ENCODE data around the gene SMIM36. TPM values are rescaled to one million over a fixed set of nuclear protein-coding genes. Genes with fewer than 3 reads are reported as not detected.

Gene SMIM36
- total RNA-seq, 1 experiment from 2014 or later: not detected

DNA sequence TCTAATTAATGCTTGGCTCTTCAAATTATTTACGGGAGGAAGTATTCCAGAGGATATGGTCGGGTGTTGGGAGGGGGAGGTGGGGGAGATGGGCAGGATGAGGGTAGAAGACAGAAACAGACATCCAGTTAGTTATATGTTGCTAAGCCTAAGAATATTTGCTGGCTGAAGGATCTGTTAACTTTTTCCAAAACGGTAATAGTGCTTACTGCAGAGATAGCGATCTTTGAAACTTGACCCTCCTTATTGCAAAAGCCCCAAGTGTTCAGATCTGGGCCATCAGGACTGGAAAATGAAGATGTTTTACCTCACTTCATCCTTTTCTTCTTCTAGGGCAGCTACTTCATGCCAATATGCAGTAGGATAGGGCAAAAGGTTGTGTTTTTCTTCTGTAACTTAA is 62.6 kb downstream of the SMIM36 start:
- no peak overlapping the region for H3K27ac Mint-ChIP-seq
- no peak for TF ChIP-seq SMAD4 (CRISPR knock-in tag; IDR thresholded peaks at IDR 0.05)
- TF ChIP-seq ERG (CRISPR knock-in tag; IDR thresholded peaks at IDR 0.05): no peak
- no peak for TF ChIP-seq FOXK1 (CRISPR knock-in tag; IDR thresholded peaks at IDR 0.05)
- no peak for TF ChIP-seq USF2 (CRISPR knock-in tag; IDR thresholded peaks at IDR 0.05)
- no peak for TF ChIP-seq NR2C2 (CRISPR knock-in tag; IDR thresholded peaks at IDR 0.05)
- no peak for TF ChIP-seq TCF7 (CRISPR knock-in tag; IDR thresholded peaks at IDR 0.05; ENCODE audit: low read depth)
- TF ChIP-seq PREB (CRISPR knock-in tag; IDR thresholded peaks at IDR 0.05; ENCODE audit: borderline replicate concordance): no peak
- no peak for TF ChIP-seq ZNF232 (CRISPR knock-in tag; IDR thresholded peaks at IDR 0.05)
- TF ChIP-seq SP1 (CRISPR knock-in tag; conservative IDR thresholded peaks at IDR 0.05): no peak
- no peak for TF ChIP-seq TEAD1 (CRISPR knock-in tag; IDR thresholded peaks at IDR 0.05)
- TF ChIP-seq PRDM15 (CRISPR knock-in tag; IDR thresholded peaks at IDR 0.05): no peak
- TF ChIP-seq STAT6 (CRISPR knock-in tag; conservative IDR thresholded peaks at IDR 0.05; ENCODE audit: low read depth): no peak
- no peak for TF ChIP-seq ZNF281 (CRISPR knock-in tag; IDR thresholded peaks at IDR 0.05)
- no peak for TF ChIP-seq ZNF317 (CRISPR knock-in tag; IDR thresholded peaks at IDR 0.05; ENCODE audit: borderline replicate concordance, low read depth)
- no peak for TF ChIP-seq TEAD4 (CRISPR knock-in tag; IDR thresholded peaks at IDR 0.05)
- no peak for TF ChIP-seq TP53 (CRISPR knock-in tag; IDR thresholded peaks at IDR 0.05)
- no peaks in the 10 kb centered on the region for H3K27me3 Mint-ChIP-seq (ENCODE audit: low read depth)
- no peaks in the 10 kb centered on the region for H3K36me3 Mint-ChIP-seq
- POLR2A ChIA-PET: no interaction called here
- no peak overlapping the region for H3K4me3 Mint-ChIP-seq
- DNase-seq (ENCODE audit: low spot score) (no peak), ATAC-seq (no peak)
- peaks cover 4% of the 10 kb centered on the region for H3K9me3 Mint-ChIP-seq
- CTCF ChIA-PET: no interaction called here
- peaks cover 27% of the 10 kb centered on the region for H3K4me1 Mint-ChIP-seq
